Measurements from ENCODE around the gene IDI2.
A peak's percentile ranks its signal among the peaks of the same experiment; 100 is the strongest.

The IDI2 gene

GRCh38 chr10:988667-989545, 36.8 kb downstream of the IDI2 start:
- H3K36me3 ChIP-seq (ENCODE audit: control insufficient read depth in 1 of 2, insufficient read depth in 2 of 2, low read length in 2 of 2): peaks cover 12 to 19% of the 10 kb centered on the region in 2 donors
- peak overlapping the region; percentile 93 for H3K27ac ChIP-seq (ENCODE audit: low read length)
- peak overlapping the region; percentile 96 to 97 for H3K4me3 ChIP-seq (ENCODE audit: low read depth in 1 of 2, low read length in 2 of 2)
- H3K4me1 ChIP-seq (ENCODE audit: control insufficient read depth in 1 of 2, insufficient read depth in 2 of 2, low read length in 2 of 2): peaks cover 11 to 31% of the 10 kb centered on the region in 2 donors
- no peaks in the 10 kb centered on the region for H3K27me3 ChIP-seq (ENCODE audit: low read depth, low read length)
- no peaks in the 10 kb centered on the region for H3K9me3 ChIP-seq (ENCODE audit: control insufficient read depth in 1 of 2, low read length in 2 of 2)

GRCh38 chr10:987870-988666, 37.6 kb downstream of the IDI2 start, which contains the start of gene GTPBP4:
Gene GTPBP4, plus strand, starts transcription at chr10:988434. Its CDS starts 46 bp downstream, at chr10:988480.
- Histone ChIP-seq H3K4me3 (ENCODE audit: low read depth in 1 of 2, low read length in 2 of 2) (peak within 1 kb of the TSS; percentile 96 to 97), H3K27ac (ENCODE audit: low read length) (peak within 1 kb of the TSS; percentile 93), H3K9me3 (ENCODE audit: control insufficient read depth in 1 of 2, low read length in 2 of 2) (no peaks in the 10 kb centered on the region), H3K36me3 (ENCODE audit: control insufficient read depth in 1 of 2, insufficient read depth in 2 of 2, low read length in 2 of 2) (peaks cover 7 to 11% of the 10 kb centered on the region in 2 donors), H3K27me3 (ENCODE audit: low read depth, low read length) (no peaks in the 10 kb centered on the region), H3K4me1 (ENCODE audit: control insufficient read depth in 1 of 2, insufficient read depth in 2 of 2, low read length in 2 of 2) (peaks cover 11 to 31% of the 10 kb centered on the region in 2 donors)

GRCh38 chr10:987620-987869, 38.1 kb downstream of the IDI2 start:
- H3K27ac ChIP-seq (ENCODE audit: low read length): peak overlapping the region; percentile 93
- no peaks in the 10 kb centered on the region for H3K9me3 ChIP-seq (ENCODE audit: control insufficient read depth in 1 of 2, low read length in 2 of 2)
- H3K36me3 ChIP-seq (ENCODE audit: control insufficient read depth in 1 of 2, insufficient read depth in 2 of 2, low read length in 2 of 2): peaks cover 2 to 6% of the 10 kb centered on the region in 2 donors
- H3K4me1 ChIP-seq (ENCODE audit: control insufficient read depth in 1 of 2, insufficient read depth in 2 of 2, low read length in 2 of 2): peaks cover 11 to 31% of the 10 kb centered on the region in 2 donors
- H3K27me3 ChIP-seq (ENCODE audit: low read depth, low read length): no peaks in the 10 kb centered on the region
- H3K4me3 ChIP-seq (ENCODE audit: low read depth in 1 of 2, low read length in 2 of 2): peak overlapping the region; percentile 96 to 97

GRCh38 chr10:986881-987619, 38.6 kb downstream of the IDI2 start:
- H3K27ac ChIP-seq (ENCODE audit: low read length): peak overlapping the region; percentile 93
- H3K36me3 ChIP-seq (ENCODE audit: control insufficient read depth in 1 of 2, insufficient read depth in 2 of 2, low read length in 2 of 2): peaks cover 0 to 5% of the 10 kb centered on the region in 2 donors
- H3K4me3 ChIP-seq (ENCODE audit: low read depth in 1 of 2, low read length in 2 of 2): peak overlapping the region; percentile 96 to 97
- no peaks in the 10 kb centered on the region for H3K27me3 ChIP-seq (ENCODE audit: low read depth, low read length)
- H3K4me1 ChIP-seq (ENCODE audit: control insufficient read depth in 1 of 2, insufficient read depth in 2 of 2, low read length in 2 of 2): peaks cover 11 to 31% of the 10 kb centered on the region in 2 donors
- no peaks in the 10 kb centered on the region for H3K9me3 ChIP-seq (ENCODE audit: control insufficient read depth in 1 of 2, low read length in 2 of 2)

GRCh38 chr10:986137-986825, 39.4 kb downstream of the IDI2 start:
- Histone ChIP-seq H3K4me3 (ENCODE audit: low read depth in 1 of 2, low read length in 2 of 2) (no peak overlapping the region), H3K4me1 (ENCODE audit: control insufficient read depth in 1 of 2, insufficient read depth in 2 of 2, low read length in 2 of 2) (peaks cover 11 to 31% of the 10 kb centered on the region in 2 donors), H3K27ac (ENCODE audit: low read length) (no peak overlapping the region), H3K27me3 (ENCODE audit: low read depth, low read length) (no peaks in the 10 kb centered on the region), H3K36me3 (ENCODE audit: control insufficient read depth in 1 of 2, insufficient read depth in 2 of 2, low read length in 2 of 2) (peaks cover 0 to 5% of the 10 kb centered on the region in 2 donors), H3K9me3 (ENCODE audit: control insufficient read depth in 1 of 2, low read length in 2 of 2) (no peaks in the 10 kb centered on the region)

- H3K9me3 ChIP-seq (ENCODE audit: control insufficient read depth in 1 of 2, low read length in 2 of 2): peaks cover 0 to 3% of the 10 kb centered on the region in 2 donors
- peaks cover 11 to 23% of the 10 kb centered on the region in 2 donors for H3K4me1 ChIP-seq (ENCODE audit: control insufficient read depth in 1 of 2, insufficient read depth in 2 of 2, low read length in 2 of 2)
- peaks cover 0 to 5% of the 10 kb centered on the region in 2 donors for H3K36me3 ChIP-seq (ENCODE audit: control insufficient read depth in 1 of 2, insufficient read depth in 2 of 2, low read length in 2 of 2)
- no peak overlapping the region for H3K4me3 ChIP-seq (ENCODE audit: low read depth in 1 of 2, low read length in 2 of 2)
- no peak overlapping the region for H3K27ac ChIP-seq (ENCODE audit: low read length)
- no peaks in the 10 kb centered on the region for H3K27me3 ChIP-seq (ENCODE audit: low read depth, low read length)
Measured at GRCh38 chr10:985361-985760, 40.3 kb downstream of the IDI2 start.

GRCh38 chr10:983971-984655, 41.5 kb downstream of the IDI2 start:
- no peak overlapping the region for H3K4me3 ChIP-seq (ENCODE audit: low read depth in 1 of 2, low read length in 2 of 2)
- H3K27me3 ChIP-seq (ENCODE audit: low read depth, low read length): no peaks in the 10 kb centered on the region
- peaks cover 0 to 5% of the 10 kb centered on the region in 2 donors for H3K36me3 ChIP-seq (ENCODE audit: control insufficient read depth in 1 of 2, insufficient read depth in 2 of 2, low read length in 2 of 2)
- H3K27ac ChIP-seq (ENCODE audit: low read length): no peak overlapping the region
- peaks cover 7 to 10% of the 10 kb centered on the region in 2 donors for H3K4me1 ChIP-seq (ENCODE audit: control insufficient read depth in 1 of 2, insufficient read depth in 2 of 2, low read length in 2 of 2)
- H3K9me3 ChIP-seq (ENCODE audit: control insufficient read depth in 1 of 2, low read length in 2 of 2): peaks cover 5% of the 10 kb centered on the region in 2 donors

- Histone ChIP-seq H3K4me1 (ENCODE audit: control insufficient read depth in 1 of 2, insufficient read depth in 2 of 2, low read length in 2 of 2) (peaks cover 7% of the 10 kb centered on the region in 2 donors), H3K27ac (ENCODE audit: low read length) (no peak overlapping the region), H3K27me3 (ENCODE audit: low read depth, low read length) (no peaks in the 10 kb centered on the region), H3K4me3 (ENCODE audit: low read depth in 1 of 2, low read length in 2 of 2) (no peak overlapping the region), H3K36me3 (ENCODE audit: control insufficient read depth in 1 of 2, insufficient read depth in 2 of 2, low read length in 2 of 2) (peaks cover 0 to under 1% of the 10 kb centered on the region in 2 donors), H3K9me3 (ENCODE audit: control insufficient read depth in 1 of 2, low read length in 2 of 2) (peaks cover 10 to 12% of the 10 kb centered on the region in 2 donors)
Measured at GRCh38 chr10:983401-983800, 42.3 kb downstream of the IDI2 start.

GRCh38 chr10:980468-981093, 45.1 kb downstream of the IDI2 start:
- no peak overlapping the region for H3K4me3 ChIP-seq (ENCODE audit: low read depth in 1 of 2, low read length in 2 of 2)
- no peak overlapping the region for H3K27ac ChIP-seq (ENCODE audit: low read length)
- peaks cover 0 to 7% of the 10 kb centered on the region in 2 donors for H3K36me3 ChIP-seq (ENCODE audit: control insufficient read depth in 1 of 2, insufficient read depth in 2 of 2, low read length in 2 of 2)
- peaks cover 13 to 16% of the 10 kb centered on the region in 2 donors for H3K9me3 ChIP-seq (ENCODE audit: control insufficient read depth in 1 of 2, low read length in 2 of 2)
- no peaks in the 10 kb centered on the region for H3K27me3 ChIP-seq (ENCODE audit: low read depth, low read length)
- H3K4me1 ChIP-seq (ENCODE audit: control insufficient read depth in 1 of 2, insufficient read depth in 2 of 2, low read length in 2 of 2): no peaks in the 10 kb centered on the region

Data from muscle layer of duodenum (tissue), 2 donors.